Natural killer cell (primary cell): ENCODE results near the gene TMEM51. TPM values are rescaled to one million over a fixed set of nuclear protein-coding genes. Genes with fewer than 3 reads are reported as not detected.
A peak's percentile ranks its signal among the peaks of the same experiment; 100 is the strongest.

Source experiments
- ATAC-seq, 3 donors: fragments of 150-1000 bp in 2 of 3; fragments of 200-7000 bp in 1 of 3; cut with Tn5 transposase; 1 replicate in 1 of 3; 2 replicates in 2 of 3; pipeline ENCODE4 v1.10.0; 2021; ENCODE audit warnings: mild to moderate bottlenecking in 2 of 3, moderate library complexity in 2 of 3
- DNase-seq, 2 donors: peaks; one replicate each; pipeline versions ENCODE4 v3.0.0 to v3.0.0-alpha.2; 2013 to 2021; ENCODE audit warnings: mixed read lengths in 1 of 2
- H3K27ac ChIP-seq: one replicate; pipeline ENCODE4 v1.5.1; 2013; ENCODE audit warnings: mild to moderate bottlenecking, low read length
- H3K27me3 ChIP-seq: one replicate; pipeline ENCODE4 v1.6.1; 2013; ENCODE audit warnings: low read length; ENCODE audit not compliant: control insufficient read depth, insufficient read depth
- H3K36me3 ChIP-seq: one replicate; pipeline ENCODE4 v1.6.1; 2013; ENCODE audit warnings: low read length; ENCODE audit not compliant: control insufficient read depth, insufficient read depth
- H3K4me1 ChIP-seq: one replicate; pipeline ENCODE4 v1.6.1; 2013; ENCODE audit warnings: low read length; ENCODE audit not compliant: control insufficient read depth, insufficient read depth
- H3K4me3 ChIP-seq: one replicate; pipeline ENCODE4 v1.5.1; 2013; ENCODE audit warnings: low read length
- H3K9me3 ChIP-seq: one replicate; pipeline ENCODE4 v1.6.1; 2013; ENCODE audit warnings: low read length; ENCODE audit not compliant: control insufficient read depth, insufficient read depth
- H3K27ac Mint-ChIP-seq, 2 donors: one replicate each; pipeline ENCODE4 v1.8.0; 2022; ENCODE audit warnings: mild to moderate bottlenecking in 2 of 2, mixed read lengths in 2 of 2, moderate library complexity in 1 of 2
- H3K27me3 Mint-ChIP-seq, 2 donors: one replicate each; pipeline ENCODE4 v1.8.0; 2022; ENCODE audit warnings: low read depth in 2 of 2, mixed read lengths in 2 of 2
- H3K36me3 Mint-ChIP-seq: one replicate; pipeline ENCODE4 v1.8.0; 2022; ENCODE audit warnings: mixed read lengths
- H3K4me1 Mint-ChIP-seq, 2 donors: one replicate each; pipeline ENCODE4 v1.8.0; 2022; ENCODE audit warnings: mixed read lengths in 2 of 2
- H3K4me3 Mint-ChIP-seq: one replicate; pipeline ENCODE4 v1.8.0; 2022; ENCODE audit warnings: mild to moderate bottlenecking, moderate library complexity, mixed read lengths
- H3K9me3 Mint-ChIP-seq, 2 donors: one replicate each; pipeline ENCODE4 v1.8.0; 2022; ENCODE audit warnings: mixed read lengths in 2 of 2
- CTCF ChIP-seq: fragments of 200-600 bp; IDR thresholded peaks from one replicate; pipeline ENCODE4 v1.8.0; 2022; ENCODE audit warnings: antibody characterized with exemption
- WGBS: methylation state at CpG from one replicate; pipeline ENCODE4 v1.1.7; 2013; ENCODE audit warnings: missing lambda C conversion rate; ENCODE audit not compliant: insufficient coverage; 5-methylcytosine and 5-hydroxymethylcytosine counted together
- intact Hi-C: fragments of 100-400 bp; cut with micrococcal nuclease; formaldehyde crosslinking; loops from one replicate; pipeline ENCODE4 v1.14.2; 2022
- total RNA-seq, 4 donors: library from RNA; stranded (reverse); fragments of 120-200 nt in 1 of 4; gene quantifications; one replicate each; pipeline versions ENCODE4 v1.2.3 to v1.2.4, GENCODE V29; 2013 to 2022

Gene TMEM51
- total RNA-seq, 3 donors from 2014 or later (not counting 1 experiment from before 2014, with no cell fraction given) = not detected

GRCh38 chr1:15254559-15254958 lies 101.0 kb downstream of the TMEM51 start:
- TF ChIP-seq CTCF = no peak
- ATAC-seq (no peak), DNase-seq (no peak)
- Histone ChIP-seq H3K36me3 (no peaks in the 10 kb centered on the region), H3K4me1 (peaks cover 14% of the 10 kb centered on the region), H3K9me3 (no peaks in the 10 kb centered on the region), H3K4me3 (no peak overlapping the region), H3K27me3 (no peaks in the 10 kb centered on the region), H3K27ac (no peak overlapping the region)
- intact Hi-C loops = no loop called here
- 100% methylated on average over 1 of the region's 2 CpGs for WGBS
- no peaks in the 10 kb centered on the region for H3K9me3 Mint-ChIP-seq
- H3K4me1 Mint-ChIP-seq = peaks cover 40 to 47% of the 10 kb centered on the region in 2 donors
- H3K36me3 Mint-ChIP-seq = no peaks in the 10 kb centered on the region
- H3K27ac Mint-ChIP-seq = no peak overlapping the region
- H3K27me3 Mint-ChIP-seq = peaks cover 0 to 6% of the 10 kb centered on the region in 2 donors
- H3K4me3 Mint-ChIP-seq = no peak overlapping the region

DNA sequence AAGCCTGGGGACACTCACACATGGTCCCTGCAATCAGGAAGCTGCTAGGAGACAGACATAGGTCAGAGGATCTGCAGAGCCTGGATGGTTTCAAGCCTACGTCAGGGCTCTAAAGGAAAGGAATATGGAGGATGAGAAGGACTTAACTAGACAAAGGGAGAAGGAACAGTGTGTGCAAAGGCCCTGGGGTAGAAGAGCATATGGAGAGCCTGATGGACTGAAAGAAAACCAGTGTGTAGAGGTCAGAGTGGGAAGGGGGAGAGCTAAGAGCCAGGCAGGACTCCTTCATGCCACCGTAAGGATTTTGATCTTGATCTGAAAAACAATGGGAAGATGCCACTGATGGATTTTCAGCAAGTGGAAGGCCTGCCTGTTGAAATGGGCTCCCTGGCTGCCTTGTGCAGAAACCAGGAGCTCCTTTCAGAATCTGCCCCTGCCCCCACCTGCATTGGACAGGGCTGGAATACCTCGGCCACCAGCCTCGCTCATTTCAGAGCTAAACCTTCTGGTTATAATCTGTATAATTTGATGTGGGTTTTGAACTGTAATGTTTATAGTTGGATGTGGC lies 102.1 kb downstream of the TMEM51 start:
- H3K9me3 ChIP-seq = no peaks in the 10 kb centered on the region
- H3K27me3 Mint-ChIP-seq = peaks cover 0 to 6% of the 10 kb centered on the region in 2 donors
- no peaks in the 10 kb centered on the region for H3K27me3 ChIP-seq
- intact Hi-C loops = no loop called here
- H3K27ac Mint-ChIP-seq = no peak overlapping the region
- H3K9me3 Mint-ChIP-seq = no peaks in the 10 kb centered on the region
- H3K4me3 Mint-ChIP-seq = no peak overlapping the region
- H3K4me3 ChIP-seq = no peak overlapping the region
- no peak overlapping the region for H3K27ac ChIP-seq
- H3K36me3 Mint-ChIP-seq = no peaks in the 10 kb centered on the region
- ATAC-seq (no peak), DNase-seq (peak in 1 of 2 donors; percentile 7)
- 72% methylated on average over 4 of the region's 4 CpGs for WGBS
- H3K4me1 ChIP-seq = peaks cover 10% of the 10 kb centered on the region
- TF ChIP-seq CTCF = no peak
- no peaks in the 10 kb centered on the region for H3K36me3 ChIP-seq
- H3K4me1 Mint-ChIP-seq = peaks cover 33 to 42% of the 10 kb centered on the region in 2 donors

- TF ChIP-seq CTCF = no peak
- Mint-ChIP-seq H3K27ac (no peak overlapping the region), H3K36me3 (no peaks in the 10 kb centered on the region), H3K4me3 (no peak overlapping the region), H3K4me1 (peaks cover 30 to 45% of the 10 kb centered on the region in 2 donors), H3K9me3 (no peaks in the 10 kb centered on the region), H3K27me3 (peaks cover under 1 to 6% of the 10 kb centered on the region in 2 donors)
- no peak for ATAC-seq
- WGBS = 87% methylated on average over 3 of the region's 3 CpGs
- no peak overlapping the region for H3K27ac ChIP-seq
- H3K9me3 ChIP-seq = no peaks in the 10 kb centered on the region
- peak in 1 of 2 donors; percentile 1 for DNase-seq
- no peaks in the 10 kb centered on the region for H3K27me3 ChIP-seq
- no peaks in the 10 kb centered on the region for H3K36me3 ChIP-seq
- intact Hi-C loops = no loop called here
- H3K4me1 ChIP-seq = peaks cover 16% of the 10 kb centered on the region
- H3K4me3 ChIP-seq = no peak overlapping the region
These were observed 103.0 kb downstream of the TMEM51 start for GRCh38 chr1:15256584-15256983.

DNA sequence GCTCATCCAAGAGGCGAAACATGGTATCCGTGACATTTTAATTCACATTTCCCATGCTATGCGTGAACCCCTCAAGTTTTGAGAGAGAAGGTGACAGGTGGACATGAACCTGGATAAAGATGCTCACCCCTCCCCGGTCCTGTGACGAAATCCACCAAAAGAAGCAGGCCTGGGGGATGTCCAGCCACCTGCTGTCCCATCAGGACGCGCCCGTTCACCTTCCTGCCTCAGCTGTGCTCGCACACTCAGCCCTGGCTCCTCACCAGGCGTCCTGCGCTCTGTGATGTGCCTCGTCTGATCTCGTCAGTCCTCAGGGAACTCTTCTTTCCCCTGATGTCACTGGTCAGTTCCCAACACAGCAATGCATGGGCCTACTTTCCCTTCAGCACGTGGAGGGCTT lies 103.8 kb downstream of the TMEM51 start:
- Mint-ChIP-seq H3K4me1 (peaks cover 33 to 45% of the 10 kb centered on the region in 2 donors), H3K4me3 (no peak overlapping the region), H3K9me3 (no peaks in the 10 kb centered on the region), H3K27ac (no peak overlapping the region), H3K36me3 (no peaks in the 10 kb centered on the region), H3K27me3 (peaks cover 6 to 8% of the 10 kb centered on the region in 2 donors)
- Histone ChIP-seq H3K36me3 (no peaks in the 10 kb centered on the region), H3K4me3 (no peak overlapping the region), H3K27me3 (no peaks in the 10 kb centered on the region), H3K9me3 (no peaks in the 10 kb centered on the region), H3K4me1 (peaks cover 18% of the 10 kb centered on the region), H3K27ac (no peak overlapping the region)
- no peak for TF ChIP-seq CTCF
- intact Hi-C loops = no loop called here
- peak in 1 of 2 donors; percentile 7 for DNase-seq
- 80% methylated on average over 14 of the region's 14 CpGs for WGBS
- ATAC-seq = no peak
